ENCODE measurements around the gene APP.

DNA sequence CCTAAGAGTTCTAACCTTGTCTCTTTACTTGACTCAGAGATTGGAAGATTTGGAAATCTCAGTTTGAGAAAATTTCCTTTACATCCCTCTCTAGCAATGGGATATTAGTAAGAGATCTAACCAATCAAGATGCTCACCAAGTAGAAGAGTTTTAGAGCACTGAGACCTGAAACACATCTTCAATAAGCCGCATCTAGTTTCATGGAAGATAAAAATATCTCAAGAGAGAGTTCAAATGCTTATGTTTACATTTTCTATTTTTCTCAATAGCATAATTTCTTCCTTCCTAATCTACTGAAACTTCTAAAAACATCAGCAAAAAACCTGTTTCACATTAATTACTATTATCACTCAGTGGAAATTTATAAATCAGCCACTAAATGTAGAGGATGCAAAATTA lies 165.1 kb downstream of the APP start:
- TF ChIP-seq, protein P1, sequence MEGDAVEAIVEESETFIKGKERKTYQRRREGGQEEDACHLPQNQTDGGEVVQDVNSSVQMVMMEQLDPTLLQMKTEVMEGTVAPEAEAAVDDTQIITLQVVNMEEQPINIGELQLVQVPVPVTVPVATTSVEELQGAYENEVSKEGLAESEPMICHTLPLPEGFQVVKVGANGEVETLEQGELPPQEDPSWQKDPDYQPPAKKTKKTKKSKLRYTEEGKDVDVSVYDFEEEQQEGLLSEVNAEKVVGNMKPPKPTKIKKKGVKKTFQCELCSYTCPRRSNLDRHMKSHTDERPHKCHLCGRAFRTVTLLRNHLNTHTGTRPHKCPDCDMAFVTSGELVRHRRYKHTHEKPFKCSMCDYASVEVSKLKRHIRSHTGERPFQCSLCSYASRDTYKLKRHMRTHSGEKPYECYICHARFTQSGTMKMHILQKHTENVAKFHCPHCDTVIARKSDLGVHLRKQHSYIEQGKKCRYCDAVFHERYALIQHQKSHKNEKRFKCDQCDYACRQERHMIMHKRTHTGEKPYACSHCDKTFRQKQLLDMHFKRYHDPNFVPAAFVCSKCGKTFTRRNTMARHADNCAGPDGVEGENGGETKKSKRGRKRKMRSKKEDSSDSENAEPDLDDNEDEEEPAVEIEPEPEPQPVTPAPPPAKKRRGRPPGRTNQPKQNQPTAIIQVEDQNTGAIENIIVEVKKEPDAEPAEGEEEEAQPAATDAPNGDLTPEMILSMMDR (conservative IDR thresholded peaks at IDR 0.05; ENCODE audit: low read depth, low read length), result no peak
- TF ChIP-seq EZH2 (IDR thresholded peaks at IDR 0.05; ENCODE audit: borderline replicate concordance, low read depth, low read length, poor library complexity, severe bottlenecking), result no peak

Measured in A673 (cell line).